ENCODE data around the gene PLA2G2E. TPM values are rescaled to one million over a fixed set of nuclear protein-coding genes. Genes with fewer than 3 reads are reported as not detected.
"Not testable (repeated sequence)": the region's sequence is repeated elsewhere in the genome, so short reads cannot be mapped to it uniquely, and the experiment has no call there.

PLA2G2E gene
- total and polyA plus RNA-seq, 2 donors: not detected

GRCh38 chr1:19945914-19946313, 22.5 kb upstream of the PLA2G2E start:
- DNase-seq (ENCODE audit: extremely low spot score): no peak
- Histone ChIP-seq H3K36me3 (ENCODE audit: insufficient read depth) (no peaks in the 10 kb centered on the region), H3K4me1 (ENCODE audit: insufficient read depth) (no peaks in the 10 kb centered on the region), H3K27ac (ENCODE audit: low read depth) (no peak overlapping the region), H3K4me3 (ENCODE audit: low read depth, low read length) (no peak overlapping the region)
- 32% methylated on average over 2 of the region's 2 CpGs for WGBS

- Histone ChIP-seq H3K36me3 (ENCODE audit: insufficient read depth) (no peaks in the 10 kb centered on the region), H3K27ac (ENCODE audit: low read depth) (no peak overlapping the region), H3K4me1 (ENCODE audit: insufficient read depth) (no peaks in the 10 kb centered on the region), H3K4me3 (ENCODE audit: low read depth, low read length) (no peak overlapping the region)
- whole genome bisulfite sequencing: 95% methylated on average over 2 of the region's 2 CpGs
- no peak for DNase-seq (ENCODE audit: extremely low spot score)
These were observed 19.2 kb upstream of the PLA2G2E start for GRCh38 chr1:19942657-19943056.

DNA sequence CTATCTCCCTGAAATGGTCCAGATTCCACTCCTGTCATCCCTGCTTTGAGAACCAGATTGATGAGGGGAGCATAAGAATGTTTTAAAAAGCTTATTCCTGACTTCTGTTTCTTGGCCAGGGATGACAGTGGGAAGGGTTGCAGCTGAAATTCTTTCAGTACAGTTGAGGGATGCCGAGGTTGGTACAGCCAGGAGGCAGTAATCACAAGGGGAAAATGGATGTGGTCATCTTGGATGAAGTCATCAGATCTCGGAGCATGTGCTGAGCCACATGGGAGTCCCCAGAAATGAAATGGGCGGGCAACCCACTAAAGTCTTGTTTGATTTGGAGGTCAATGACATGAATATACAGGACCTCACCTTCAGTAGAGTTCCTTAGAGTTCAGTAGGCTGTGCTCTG, 18.7 kb upstream of the PLA2G2E start:
- WGBS: 62% methylated on average over 3 of the region's 3 CpGs
- Histone ChIP-seq H3K36me3 (ENCODE audit: insufficient read depth) (no peaks in the 10 kb centered on the region), H3K4me1 (ENCODE audit: insufficient read depth) (no peaks in the 10 kb centered on the region), H3K27ac (ENCODE audit: low read depth) (no peak overlapping the region), H3K4me3 (ENCODE audit: low read depth, low read length) (no peak overlapping the region)
- no peak for DNase-seq (ENCODE audit: extremely low spot score)

DNA sequence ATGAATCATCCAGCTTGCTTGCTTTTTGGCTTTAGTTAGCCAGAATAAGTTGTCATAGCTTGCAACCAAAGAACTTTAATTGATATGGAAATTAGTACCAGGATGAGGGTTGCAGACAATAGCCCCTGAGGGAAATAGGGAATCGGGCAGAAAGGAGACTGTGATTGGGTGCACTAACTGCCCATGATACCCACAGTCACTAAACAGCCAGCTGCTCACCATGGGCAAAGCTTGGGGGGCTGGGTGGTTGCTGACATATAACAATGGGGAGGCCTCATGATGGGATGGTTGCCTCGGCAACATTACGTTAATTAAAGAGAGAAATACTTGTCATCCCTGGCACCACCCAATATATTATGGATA, 17.8 kb upstream of the PLA2G2E start:
- 93% methylated on average over 3 of the region's 3 CpGs for whole genome bisulfite sequencing
- H3K27ac ChIP-seq (ENCODE audit: low read depth): no peak overlapping the region
- no peak overlapping the region for H3K4me3 ChIP-seq (ENCODE audit: low read depth, low read length)
- no peaks in the 10 kb centered on the region for H3K36me3 ChIP-seq (ENCODE audit: insufficient read depth)
- no peaks in the 10 kb centered on the region for H3K4me1 ChIP-seq (ENCODE audit: insufficient read depth)
- no peak for DNase-seq (ENCODE audit: extremely low spot score)

- H3K36me3 ChIP-seq (ENCODE audit: insufficient read depth): no peaks in the 10 kb centered on the region
- no peak overlapping the region for H3K27ac ChIP-seq (ENCODE audit: low read depth)
- no peaks in the 10 kb centered on the region for H3K4me1 ChIP-seq (ENCODE audit: insufficient read depth)
- DNase-seq (ENCODE audit: extremely low spot score): no peak
- no peak overlapping the region for H3K4me3 ChIP-seq (ENCODE audit: low read depth, low read length)
- WGBS: 78% methylated on average over 7 of the region's 7 CpGs
These were observed 17.2 kb upstream of the PLA2G2E start for GRCh38 chr1:19940486-19941205.

GRCh38 chr1:19938472-19938871, 15.1 kb upstream of the PLA2G2E start:
- 97% methylated on average over 1 of the region's 1 CpG for WGBS
- H3K36me3 ChIP-seq (ENCODE audit: insufficient read depth): no peaks in the 10 kb centered on the region
- DNase-seq (ENCODE audit: extremely low spot score): no peak
- H3K27ac ChIP-seq (ENCODE audit: low read depth): no peak overlapping the region
- no peaks in the 10 kb centered on the region for H3K4me1 ChIP-seq (ENCODE audit: insufficient read depth)
- H3K4me3 ChIP-seq (ENCODE audit: low read depth, low read length): no peak overlapping the region

GRCh38 chr1:19936061-19936750, 12.8 kb upstream of the PLA2G2E start:
- 74% methylated on average over 3 of the region's 3 CpGs for WGBS
- DNase-seq (ENCODE audit: extremely low spot score): no peak
- Histone ChIP-seq H3K27ac (ENCODE audit: low read depth) (no peak overlapping the region), H3K4me3 (ENCODE audit: low read depth, low read length) (no peak overlapping the region), H3K4me1 (ENCODE audit: insufficient read depth) (no peaks in the 10 kb centered on the region), H3K36me3 (ENCODE audit: insufficient read depth) (no peaks in the 10 kb centered on the region)

DNA sequence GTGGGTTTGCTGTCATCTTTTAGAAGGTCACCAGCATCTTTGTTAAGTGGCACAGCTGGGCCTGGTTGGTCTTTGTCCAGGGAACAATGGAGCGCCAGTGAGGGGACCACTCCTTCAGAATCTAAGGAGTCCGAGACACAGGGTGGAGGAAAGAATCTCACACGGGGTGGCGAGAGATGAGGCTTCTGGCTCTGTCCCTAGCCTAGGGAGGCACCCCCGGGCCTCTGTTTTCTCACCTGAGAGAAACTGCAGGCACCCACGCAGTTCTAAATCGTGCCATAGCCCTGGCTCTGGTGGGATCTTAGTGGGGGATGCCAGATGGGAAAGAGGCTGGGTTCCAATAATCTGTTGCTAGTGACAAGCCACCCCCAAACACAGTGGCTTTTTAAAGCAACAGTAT, 10.9 kb upstream of the PLA2G2E start:
- WGBS: 91% methylated on average over 7 of the region's 7 CpGs
- Histone ChIP-seq H3K36me3 (ENCODE audit: insufficient read depth) (no peaks in the 10 kb centered on the region), H3K27ac (ENCODE audit: low read depth) (no peak overlapping the region), H3K4me3 (ENCODE audit: low read depth, low read length) (no peak overlapping the region), H3K4me1 (ENCODE audit: insufficient read depth) (no peaks in the 10 kb centered on the region)
- DNase-seq (ENCODE audit: extremely low spot score): no peak

DNA sequence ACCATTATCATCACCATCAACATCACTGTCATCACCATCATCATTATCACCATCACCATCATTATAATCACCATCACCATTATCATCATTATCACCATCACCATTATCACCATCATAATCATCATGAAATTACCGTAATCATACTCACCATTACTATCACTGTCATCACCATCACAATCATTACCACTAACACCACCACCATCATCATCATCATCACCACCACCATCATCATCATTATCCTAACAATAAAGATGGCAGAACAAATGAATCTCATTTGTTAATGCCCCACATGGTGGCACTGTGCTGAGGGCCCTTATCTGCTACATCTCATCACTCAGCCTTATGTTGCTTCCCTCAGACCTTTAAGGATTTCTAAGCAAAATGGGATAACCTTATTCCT, 9.4 kb upstream of the PLA2G2E start:
- Histone ChIP-seq H3K4me1 (ENCODE audit: insufficient read depth) (no peaks in the 10 kb centered on the region), H3K36me3 (ENCODE audit: insufficient read depth) (no peaks in the 10 kb centered on the region), H3K27ac (ENCODE audit: low read depth) (no peak overlapping the region), H3K4me3 (ENCODE audit: low read depth, low read length) (no peak overlapping the region)
- WGBS: 94% methylated on average over 1 of the region's 1 CpG
- no peak for DNase-seq (ENCODE audit: extremely low spot score)

DNA sequence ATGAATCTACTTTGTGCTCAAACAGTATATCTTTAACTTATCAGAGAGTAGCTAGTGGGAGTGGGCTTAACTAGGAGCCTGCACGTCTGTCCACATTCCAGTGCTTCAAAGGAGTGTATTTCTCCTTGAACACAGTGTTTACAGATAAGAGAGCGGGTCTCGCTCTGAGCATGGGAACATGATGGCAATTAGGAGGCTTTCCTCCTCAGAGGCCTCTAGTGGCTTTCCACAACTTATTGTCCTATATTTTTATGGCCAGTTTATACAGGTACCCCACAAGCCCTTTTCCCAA, 3.7 kb upstream of the PLA2G2E start:
- DNase-seq (ENCODE audit: extremely low spot score); H3K4me3 ChIP-seq (ENCODE audit: low read depth, low read length); H3K4me1 ChIP-seq (ENCODE audit: insufficient read depth); H3K27ac ChIP-seq (ENCODE audit: low read depth); H3K36me3 ChIP-seq (ENCODE audit: insufficient read depth): not testable (repeated sequence)
- WGBS: 47% methylated on average over 3 of the region's 3 CpGs

- no peak overlapping the region for H3K4me3 ChIP-seq (ENCODE audit: low read depth, low read length)
- no peak for DNase-seq (ENCODE audit: extremely low spot score)
- 60% methylated on average over 8 of the region's 8 CpGs for WGBS
- H3K27ac ChIP-seq (ENCODE audit: low read depth): no peak overlapping the region
- no peaks in the 10 kb centered on the region for H3K36me3 ChIP-seq (ENCODE audit: insufficient read depth)
- no peaks in the 10 kb centered on the region for H3K4me1 ChIP-seq (ENCODE audit: insufficient read depth)
These were observed 3.1 kb upstream of the PLA2G2E start for GRCh38 chr1:19926296-19927129.

DNA sequence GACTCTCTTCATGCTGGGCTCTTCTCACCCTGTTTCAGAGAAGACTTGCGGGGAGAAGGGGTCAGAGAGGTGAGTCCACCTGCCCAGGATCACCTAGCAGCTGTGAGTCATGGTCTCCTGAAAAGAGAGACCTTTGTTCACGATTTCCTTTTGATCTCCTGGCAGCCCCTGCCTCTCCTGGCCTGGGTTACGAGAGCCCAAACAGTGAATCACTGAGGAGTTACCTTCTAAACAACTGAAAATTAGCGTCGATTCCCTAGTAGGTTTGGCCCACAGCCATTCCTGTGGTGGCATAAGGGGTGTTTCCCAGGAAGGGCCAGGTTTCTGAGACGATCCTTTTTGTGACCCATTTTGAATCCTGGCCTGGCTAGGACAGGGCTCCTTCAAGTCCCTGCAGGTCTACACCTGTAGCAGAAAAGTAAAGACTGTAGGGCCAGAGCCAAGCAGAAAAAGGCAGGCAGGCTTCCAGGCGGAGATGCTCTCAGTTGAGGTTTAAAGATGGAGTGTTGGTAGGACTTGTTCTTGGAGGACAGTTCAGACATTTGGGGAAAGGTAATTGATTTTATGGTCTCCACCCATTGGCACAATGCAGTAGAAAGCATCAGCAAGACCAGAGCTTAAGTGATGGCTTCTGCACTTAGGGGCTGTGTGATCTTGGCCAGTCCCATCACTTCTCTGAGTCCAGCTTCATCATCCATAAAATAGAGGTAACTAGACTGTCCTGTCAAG, 2.1 kb upstream of the PLA2G2E start:
- H3K36me3 ChIP-seq (ENCODE audit: insufficient read depth): no peaks in the 10 kb centered on the region
- H3K27ac ChIP-seq (ENCODE audit: low read depth): no peak overlapping the region
- no peak overlapping the region for H3K4me3 ChIP-seq (ENCODE audit: low read depth, low read length)
- DNase-seq (ENCODE audit: extremely low spot score): no peak
- no peaks in the 10 kb centered on the region for H3K4me1 ChIP-seq (ENCODE audit: insufficient read depth)
- WGBS: 70% methylated on average over 7 of the region's 7 CpGs

GRCh38 chr1:19923953-19924346, 533 bp upstream of the PLA2G2E start:
- H3K36me3 ChIP-seq (ENCODE audit: insufficient read depth): no peaks in the 10 kb centered on the region
- no peak for DNase-seq (ENCODE audit: extremely low spot score)
- H3K4me3 ChIP-seq (ENCODE audit: low read depth, low read length): no peak overlapping the region
- no peak overlapping the region for H3K27ac ChIP-seq (ENCODE audit: low read depth)
- H3K4me1 ChIP-seq (ENCODE audit: insufficient read depth): no peaks in the 10 kb centered on the region
- WGBS: 79% methylated on average over 13 of the region's 13 CpGs

All from urinary bladder (tissue), 4 donors.